HG02938 (cell line): ENCODE measurements around the gene SLC13A2.
"Not testable (repeated sequence)": the region's sequence is repeated elsewhere in the genome, so short reads cannot be mapped to it uniquely, and the experiment has no call there.

Source experiments
- ATAC-seq: cut with Tn5 transposase; IDR thresholded peaks from one replicate; pipeline ENCODE4 v1.9.1; 2021; ENCODE audit warnings: mild to moderate bottlenecking, moderate library complexity; ENCODE audit not compliant: unreplicated experiment

Gene SLC13A2

DNA sequence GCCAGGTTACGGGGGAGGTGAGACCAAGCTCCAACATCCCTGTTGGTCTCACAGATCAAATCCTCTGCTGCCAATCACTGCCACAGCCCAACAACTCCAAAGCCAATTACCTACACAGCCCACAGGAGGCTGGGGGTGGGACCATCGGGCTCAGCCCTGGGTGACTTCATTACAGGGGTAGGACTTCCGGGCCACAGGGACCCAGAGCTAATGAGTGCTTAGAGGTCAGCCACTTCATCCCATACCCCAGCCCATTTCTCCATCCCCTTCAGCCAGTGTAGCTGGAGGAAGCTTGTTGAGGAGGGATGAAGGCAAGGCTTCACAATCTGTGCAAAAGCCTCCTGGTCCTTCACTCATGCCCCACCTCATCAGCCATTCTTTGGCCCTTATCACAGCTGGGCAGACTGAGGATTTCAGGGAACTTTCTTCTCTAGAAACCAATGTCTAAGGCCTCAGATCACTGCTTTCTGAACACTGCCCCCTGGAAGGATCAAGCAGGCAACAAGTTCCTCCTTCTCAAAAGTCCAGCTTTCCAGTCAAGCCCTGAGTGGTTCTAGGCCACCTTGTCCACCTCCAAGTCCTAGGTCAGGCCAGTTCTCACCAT, 38.5 kb downstream of the SLC13A2 start:
- no peak for ATAC-seq

DNA sequence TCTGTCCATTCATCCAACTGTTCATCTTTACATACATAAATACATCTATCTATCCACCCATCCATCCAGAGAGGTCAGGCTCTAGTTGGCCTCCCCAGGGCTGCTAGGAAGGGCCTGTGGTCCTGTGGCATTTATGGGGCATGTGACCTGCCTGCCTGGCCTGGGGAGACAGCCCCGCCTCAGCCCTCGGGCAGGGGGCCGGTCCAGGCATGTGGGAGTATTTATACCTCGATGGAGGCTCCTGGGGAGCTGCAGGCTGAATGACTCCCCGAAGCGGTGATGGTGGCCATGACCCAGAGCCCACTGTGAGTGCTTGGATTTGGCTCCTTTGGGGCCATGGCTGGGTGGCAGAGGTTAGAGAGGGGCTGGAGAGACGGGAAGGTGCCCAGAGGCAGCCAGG, 40.0 kb downstream of the SLC13A2 start:
- ATAC-seq, result no peak

DNA sequence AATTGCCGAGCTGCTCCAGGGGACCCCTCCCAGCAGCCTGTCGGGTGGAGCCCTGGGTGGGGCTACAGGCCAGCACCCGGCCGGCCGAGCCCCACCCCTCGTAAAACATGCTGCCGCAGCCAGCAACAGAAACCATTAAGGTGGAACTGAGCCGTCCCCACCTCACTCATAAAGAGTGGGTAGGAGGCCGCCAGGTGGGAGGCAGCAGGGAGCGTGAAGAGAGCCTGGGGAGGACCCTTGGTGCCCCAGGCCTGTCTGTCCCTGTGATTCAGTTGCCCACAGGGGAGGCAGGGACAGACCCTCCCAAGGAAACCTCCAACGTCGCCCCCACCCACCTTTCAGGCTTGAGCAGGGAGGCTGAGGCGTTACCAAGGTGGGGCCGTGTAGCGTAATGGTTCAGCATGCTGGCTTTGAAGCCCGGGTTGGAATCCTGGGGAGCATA, 41.1 kb downstream of the SLC13A2 start:
- ATAC-seq, result no peak

DNA sequence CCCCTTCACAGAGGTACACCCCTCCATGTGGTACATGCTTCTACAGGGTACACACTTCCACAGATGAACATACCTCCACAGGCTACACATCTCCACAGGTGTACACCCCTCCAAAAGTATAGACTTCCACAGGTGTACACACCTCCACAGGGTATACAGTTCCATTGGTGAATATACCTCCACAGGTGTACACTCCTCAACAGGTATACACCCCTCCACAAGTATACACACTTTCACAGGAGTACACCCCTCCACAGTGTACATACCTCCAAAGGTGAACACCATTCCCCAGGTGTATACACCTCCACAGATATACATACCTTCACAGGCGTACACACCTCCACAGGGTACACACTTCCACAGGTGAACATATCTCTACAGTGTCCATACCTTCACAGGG, 42.1 kb downstream of the SLC13A2 start:
- no peak for ATAC-seq

DNA sequence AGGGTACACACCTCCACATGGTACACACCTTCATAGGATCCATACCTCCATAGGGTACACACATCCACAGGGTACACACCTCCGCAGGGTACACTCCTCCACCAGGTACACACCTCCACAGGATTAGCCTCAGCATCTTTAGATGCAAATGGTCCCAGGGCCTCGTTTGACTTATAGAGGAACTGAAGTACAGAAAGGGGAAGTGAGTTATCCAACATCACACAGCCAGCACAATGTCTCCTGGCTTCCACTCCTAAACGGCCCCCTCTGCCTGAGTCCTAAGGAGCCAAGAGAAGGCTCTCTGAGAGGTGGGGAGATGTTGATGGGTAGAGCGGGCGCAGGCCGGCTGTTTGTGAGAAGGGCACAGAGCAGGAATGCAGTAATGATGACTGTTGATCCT, 44.7 kb downstream of the SLC13A2 start:
- no peak for ATAC-seq

DNA sequence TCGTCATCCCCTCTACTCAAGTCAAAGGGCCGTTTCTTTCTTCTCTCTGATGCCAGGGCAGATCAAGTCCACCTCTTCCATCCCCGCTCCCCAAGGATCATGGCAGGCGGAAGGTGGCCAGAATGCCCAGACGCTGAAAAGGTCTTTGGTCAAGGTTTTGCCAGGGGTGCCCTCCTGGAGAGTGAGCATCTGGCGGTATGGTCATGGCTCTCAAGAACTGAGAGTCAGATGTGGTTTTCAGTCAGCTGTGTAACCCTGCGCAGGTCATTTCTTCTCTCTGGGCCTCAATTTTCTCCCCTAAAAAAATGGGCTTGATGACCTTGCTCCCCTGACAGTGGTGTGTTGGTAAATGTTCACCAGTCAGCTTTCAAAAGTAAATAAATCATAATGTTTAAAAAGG, 45.1 kb downstream of the SLC13A2 start:
- no peak for ATAC-seq

DNA sequence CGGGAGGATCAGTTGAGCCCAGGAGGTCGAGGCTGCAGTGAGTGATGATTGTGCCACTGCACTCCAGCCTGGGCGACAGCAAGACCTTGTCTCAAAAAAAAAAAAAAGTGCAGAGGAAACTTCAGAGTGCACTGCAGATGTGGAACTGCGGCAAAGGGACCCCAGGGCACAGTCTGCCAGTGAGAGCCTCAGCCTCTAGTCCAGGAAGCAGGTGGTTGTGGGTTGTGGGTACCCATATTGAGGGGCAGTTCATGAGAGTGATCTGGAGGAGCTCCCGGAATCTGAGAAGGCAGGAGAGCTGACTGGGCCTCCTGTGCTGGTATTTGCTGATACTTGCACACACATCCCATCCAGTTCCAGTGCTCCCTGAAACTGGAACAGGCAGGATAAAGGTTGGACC, 45.8 kb downstream of the SLC13A2 start:
- ATAC-seq, result no peak

DNA sequence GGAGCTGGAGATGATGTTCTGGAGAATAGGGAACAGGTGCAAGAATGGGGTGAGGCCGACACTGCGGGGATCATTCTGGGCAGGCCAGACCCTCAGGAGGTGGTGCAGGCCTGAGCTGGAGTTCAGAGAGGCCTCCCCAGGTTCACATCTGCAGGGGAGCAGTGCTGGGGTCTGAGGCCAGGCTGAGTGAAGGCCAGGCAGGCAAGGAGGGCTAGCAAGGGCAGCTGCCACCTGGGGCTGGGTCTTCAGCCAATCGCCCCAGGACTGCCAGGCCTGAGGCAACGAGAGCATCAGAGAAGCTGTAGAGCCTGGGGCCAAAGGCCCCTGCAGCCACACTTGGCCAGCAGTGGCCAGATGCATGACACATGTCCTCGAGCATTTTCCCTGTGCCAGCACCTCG, 47.2 kb downstream of the SLC13A2 start:
- ATAC-seq, result no peak

DNA sequence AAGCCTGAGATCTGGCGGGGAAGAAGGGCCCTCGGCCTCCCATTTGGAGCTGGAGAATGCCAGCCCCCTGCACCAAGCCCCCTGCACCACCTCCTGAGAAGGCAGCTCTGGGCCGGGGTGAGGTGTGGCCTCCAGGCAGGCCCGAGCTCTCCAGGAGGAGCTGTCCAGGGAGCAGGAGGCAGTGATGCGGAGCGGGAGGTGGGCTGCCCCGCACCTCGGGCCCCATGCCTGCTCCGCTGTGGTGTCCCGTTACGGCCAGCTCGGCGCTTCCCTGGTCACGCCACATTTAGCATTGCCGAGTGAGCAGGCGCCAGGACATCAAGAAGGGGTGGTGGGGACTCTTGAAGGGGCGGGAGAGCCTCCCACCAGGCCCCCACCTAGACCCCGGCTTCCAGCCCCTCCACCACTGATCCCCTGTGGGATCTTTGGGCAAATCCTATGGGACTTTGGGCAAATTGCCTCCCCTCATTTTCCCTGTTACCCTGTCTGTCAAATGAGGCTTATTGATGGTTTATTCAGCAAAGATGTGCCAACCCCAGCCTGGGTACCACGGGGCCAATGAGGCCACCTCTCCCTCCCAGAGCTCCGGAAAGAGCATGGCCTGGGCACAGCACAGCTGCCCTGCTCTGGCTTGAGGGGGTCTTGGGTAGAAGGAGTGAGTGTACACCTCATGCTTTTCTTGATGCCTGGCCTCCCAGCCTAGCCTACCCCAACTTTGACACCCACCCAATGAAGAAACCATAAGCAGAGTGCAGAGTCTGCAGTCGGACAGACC, 48.1 kb downstream of the SLC13A2 start:
- no peak for ATAC-seq

DNA sequence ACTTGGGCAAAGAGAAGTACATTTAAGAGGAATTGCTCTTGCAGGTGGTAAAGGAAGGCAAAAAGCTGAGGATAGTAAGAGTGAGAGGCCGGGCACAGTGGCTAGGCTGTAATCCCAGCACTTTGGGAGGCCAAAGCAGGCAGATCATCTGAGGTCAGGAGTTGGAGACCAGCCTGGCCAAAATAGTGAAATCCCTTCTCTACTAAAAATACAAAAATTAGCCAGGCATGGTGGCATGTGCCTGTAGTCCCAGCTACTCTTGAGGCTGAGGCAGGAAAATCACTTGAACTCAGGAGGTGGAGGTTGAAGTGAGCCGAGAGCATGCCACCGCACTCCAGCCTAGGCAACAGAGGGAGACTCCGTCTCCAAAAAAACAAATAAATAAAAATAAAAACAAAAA, 48.8 kb downstream of the SLC13A2 start:
- not testable (repeated sequence) for ATAC-seq

DNA sequence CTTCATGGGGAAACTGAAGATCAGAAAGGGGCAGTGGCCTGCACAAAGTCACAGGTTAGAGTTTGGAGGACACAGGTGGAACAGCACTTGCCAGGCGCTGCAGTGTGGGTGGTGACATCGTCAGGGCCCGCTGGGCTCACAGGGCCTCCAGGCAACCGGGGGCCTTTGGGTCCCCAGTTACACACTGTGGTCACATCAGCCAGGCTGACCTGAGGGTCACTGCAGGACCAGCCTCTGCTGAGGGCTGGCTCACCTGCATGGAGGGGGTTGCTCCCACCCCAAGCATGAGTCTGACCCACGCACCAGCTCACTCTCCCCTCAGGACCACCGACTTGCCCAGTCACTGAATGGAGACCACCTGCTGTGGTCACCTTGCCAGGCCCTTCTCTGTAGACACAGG, 49.7 kb downstream of the SLC13A2 start:
- no peak for ATAC-seq

DNA sequence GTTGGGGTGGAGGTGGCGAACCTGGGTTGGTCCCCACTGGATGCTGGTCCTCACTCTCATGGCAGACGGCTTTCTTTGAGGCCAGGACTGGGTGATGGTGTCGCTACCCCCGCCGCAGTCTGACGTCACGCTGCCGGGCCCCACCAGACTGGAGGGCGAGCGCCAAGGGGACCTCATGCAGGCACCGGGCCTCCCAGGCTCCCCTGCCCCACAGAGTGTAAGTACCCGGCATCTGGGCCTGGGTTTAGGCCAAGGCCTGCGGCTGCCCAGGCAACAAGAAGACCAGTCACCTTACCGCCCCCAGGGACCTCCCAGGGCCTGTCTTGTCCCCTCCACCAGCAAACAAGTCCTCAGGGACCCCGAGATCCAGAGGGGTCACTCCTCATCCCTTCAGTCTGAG, 50.4 kb downstream of the SLC13A2 start:
- no peak for ATAC-seq

DNA sequence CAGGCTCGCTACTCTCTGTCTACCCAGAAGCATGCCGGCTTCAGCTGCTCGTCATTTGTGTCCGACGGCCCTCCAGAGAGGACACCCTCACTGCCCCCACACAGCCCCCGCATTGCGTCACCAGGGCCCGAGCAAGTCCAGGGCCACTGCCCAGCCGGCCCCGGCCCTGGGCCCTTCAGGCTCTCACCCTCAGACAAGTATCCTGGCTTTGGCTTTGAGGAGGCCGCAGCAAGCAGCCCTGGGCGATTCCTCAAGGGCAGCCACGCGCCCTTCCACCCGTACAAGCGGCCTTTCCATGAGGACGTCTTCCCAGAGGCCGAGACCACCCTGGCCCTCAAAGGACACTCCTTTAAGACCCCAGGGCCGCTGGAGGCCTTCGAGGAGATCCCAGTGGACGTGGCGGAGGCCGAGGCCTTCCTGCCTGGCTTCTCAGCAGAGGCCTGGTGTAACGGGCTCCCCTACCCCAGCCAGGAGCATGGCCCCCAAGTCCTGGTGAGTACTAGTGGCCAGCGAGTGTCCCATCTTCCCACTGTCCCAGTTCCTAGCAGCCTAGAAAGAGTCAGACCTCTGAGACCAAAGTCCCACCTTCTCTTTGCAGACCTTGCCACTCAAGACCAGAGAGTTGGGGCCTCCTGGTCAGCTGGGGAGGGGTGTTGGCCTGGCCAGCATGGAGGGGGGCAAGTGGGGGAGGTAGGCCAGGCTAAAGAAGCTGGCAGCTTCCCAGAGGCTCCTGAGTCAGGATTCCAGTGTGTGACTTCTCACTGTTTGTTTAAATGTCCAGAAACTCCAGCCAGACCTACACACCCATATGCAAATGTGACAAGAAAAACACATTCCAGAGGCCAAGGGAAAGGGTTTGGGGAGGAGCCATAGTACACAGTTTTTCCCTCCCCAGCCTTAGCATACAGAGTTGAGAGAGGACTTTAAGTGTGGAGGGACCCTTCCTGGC, 51.3 kb downstream of the SLC13A2 start:
- ATAC-seq, result no peak

DNA sequence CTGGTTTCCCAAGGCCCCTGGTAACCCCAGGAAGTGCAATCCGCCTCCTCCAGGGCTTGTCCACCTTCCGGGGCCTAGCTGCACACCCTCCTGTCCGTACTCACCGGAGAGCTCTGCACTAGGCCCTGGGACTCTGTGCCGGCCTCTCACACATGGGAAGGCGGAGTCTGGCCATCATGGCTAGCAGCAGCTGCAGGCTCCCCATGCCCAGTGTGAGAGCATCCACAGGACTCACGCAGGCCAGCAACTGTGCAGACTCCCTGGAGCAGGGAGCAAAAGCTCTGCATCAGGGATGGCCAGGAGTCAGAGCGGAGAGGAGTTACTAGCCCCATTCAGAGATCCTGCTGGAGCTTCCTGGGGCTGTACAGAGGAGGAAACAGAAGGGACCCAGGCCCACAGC, 52.9 kb downstream of the SLC13A2 start:
- no peak for ATAC-seq

DNA sequence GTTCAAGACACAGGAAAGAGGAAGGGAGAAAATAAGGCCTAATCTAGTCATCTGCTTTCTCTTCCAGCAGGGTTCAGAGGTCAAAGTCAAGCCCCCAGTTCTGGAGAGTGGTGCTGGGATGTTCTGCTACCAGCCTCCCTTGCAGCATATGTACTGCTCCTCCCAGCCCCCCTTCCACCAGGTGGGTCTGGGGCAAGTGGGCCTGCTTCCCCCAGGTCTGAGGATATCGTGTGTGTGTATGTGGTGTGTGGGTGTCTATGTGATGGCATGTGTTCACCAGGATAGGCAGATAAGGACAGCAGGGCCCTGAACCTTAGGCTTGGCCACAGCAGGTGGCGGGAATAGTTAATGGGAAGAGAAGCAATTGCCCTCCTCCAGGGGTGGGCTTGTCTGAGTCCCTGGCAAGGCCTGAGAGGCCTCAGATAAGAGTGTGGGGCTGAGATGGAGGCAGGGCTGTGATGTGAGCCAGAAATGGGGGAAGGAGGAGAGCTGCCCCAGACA, 53.8 kb downstream of the SLC13A2 start:
- ATAC-seq, result no peak

DNA sequence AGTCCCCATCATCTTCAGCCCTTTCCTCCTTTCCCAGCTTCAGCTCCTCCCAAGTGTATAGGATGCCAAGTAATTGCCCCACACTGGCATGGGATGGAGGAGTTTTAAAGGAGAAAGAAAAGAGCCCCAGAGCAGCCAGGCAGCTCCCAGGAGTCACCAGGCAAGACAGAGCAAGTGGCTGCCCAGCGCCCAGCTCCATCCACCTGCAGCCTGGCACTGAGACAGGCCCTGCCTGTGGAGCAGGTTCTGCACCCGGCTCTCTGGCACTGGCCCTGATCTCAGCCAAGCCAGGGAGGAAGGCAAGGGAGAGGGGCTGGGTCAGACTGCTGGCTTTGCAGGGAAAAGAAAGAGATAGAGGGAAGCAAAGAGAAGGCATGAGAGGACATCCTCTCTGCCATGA, 54.4 kb downstream of the SLC13A2 start:
- no peak for ATAC-seq

DNA sequence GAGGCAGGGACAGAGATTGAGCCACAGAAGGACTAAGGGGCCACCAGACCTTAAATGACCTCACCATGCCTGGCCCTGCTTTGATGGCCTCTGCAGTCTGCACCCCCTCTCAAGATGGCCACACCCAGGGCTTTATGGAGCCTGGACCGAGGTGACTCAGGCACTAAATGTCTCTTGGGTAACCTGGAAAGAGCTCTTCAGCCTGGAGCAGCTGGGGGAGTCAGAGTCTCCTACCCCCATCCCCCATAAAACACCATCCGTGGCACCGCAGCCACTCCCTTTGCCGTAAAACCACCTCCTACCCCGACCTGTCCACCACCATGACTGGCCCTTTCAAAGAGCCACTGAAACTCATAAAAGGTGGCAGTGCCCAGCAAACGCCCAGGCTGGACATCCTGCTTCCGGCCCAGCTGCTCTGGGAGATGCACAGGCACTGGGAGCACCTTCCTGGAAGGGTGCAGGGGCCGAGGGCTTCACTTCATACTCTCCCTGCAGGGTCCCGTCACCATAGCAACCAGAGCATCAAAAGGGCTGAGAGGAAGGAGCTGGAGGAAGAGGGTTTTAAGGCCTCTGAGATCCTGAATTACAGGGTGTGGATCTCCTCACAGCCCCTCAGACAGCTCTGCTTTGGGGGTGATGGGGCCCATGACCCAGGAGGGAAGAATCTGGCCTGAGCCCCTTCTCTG, 55.0 kb downstream of the SLC13A2 start:
- ATAC-seq, result no peak

DNA sequence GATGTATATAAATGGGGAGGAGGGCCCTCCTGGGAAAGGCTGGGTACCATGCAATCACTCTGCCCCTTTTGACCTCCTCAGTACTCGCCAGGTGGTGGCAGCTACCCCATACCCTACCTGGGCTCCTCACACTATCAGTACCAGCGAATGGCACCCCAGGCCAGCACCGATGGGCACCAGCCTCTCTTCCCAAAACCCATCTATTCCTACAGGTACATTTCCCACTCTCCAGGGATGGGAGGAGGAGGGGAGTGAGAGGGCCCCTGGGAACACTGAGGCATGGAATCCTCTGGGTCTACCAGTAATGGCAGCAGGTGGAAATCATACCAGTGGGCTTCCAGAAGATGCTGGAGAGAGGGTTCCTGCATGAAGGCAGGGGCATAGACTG, 55.6 kb downstream of the SLC13A2 start:
- ATAC-seq, result no peak

DNA sequence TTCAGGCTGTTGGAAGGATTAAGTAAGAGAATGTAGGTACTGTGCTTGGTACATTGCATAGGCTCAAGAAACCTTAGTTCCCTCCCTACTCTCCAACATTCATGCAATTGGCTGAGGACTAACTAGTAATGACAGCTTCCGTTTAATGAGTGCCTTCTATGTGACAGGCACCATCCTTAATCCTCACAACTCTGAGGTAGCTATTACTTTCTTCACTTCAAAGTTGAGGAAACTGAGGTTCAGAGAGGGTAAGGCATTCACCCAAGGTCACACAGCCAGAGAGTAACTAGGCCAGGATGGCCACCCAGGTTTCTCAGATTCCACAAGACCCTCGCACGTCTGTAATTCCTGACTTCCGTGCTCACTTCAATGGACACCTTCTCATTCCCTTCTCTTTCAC, 56.8 kb downstream of the SLC13A2 start:
- no peak for ATAC-seq

DNA sequence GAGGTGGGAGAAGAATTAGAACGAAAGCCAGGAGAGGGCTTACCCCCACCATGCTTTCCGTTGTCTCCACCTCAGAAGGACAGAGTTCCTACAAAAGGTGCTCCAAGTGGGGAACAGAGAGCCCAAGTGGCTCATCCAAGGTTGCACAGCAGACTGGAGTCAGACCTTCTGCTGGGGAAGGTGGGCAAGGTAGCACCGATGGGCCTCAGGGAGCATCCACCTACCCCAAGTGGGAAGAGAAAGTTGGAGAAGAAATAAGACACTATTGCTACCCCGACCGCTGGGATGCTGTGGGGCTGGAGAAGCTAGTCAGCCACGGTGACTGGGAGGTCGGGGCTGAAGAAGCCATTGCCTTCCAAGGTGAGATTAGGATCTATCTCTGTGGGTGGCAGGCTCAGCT, 57.5 kb downstream of the SLC13A2 start:
- ATAC-seq, result no peak
